Smooth muscle cell (in vitro differentiated cells): ENCODE results near the gene PTPRN2. TPM values are rescaled to one million over a fixed set of nuclear protein-coding genes. Genes with fewer than 3 reads are reported as not detected.

Source experiments
- DNase-seq: peaks from one replicate; lab custom pipeline; 2025; ENCODE audit not compliant: unreplicated experiment; lab: John Stamatoyannopoulos, UW
- H2AFZ ChIP-seq: fragments of 200-600 bp; sonication (generic); 2 replicates; pipeline ENCODE4 v1.6.0; 2016; ENCODE audit warnings: antibody characterized with exemption, low read depth, mild to moderate bottlenecking
- H3F3A ChIP-seq: fragments of 200-600 bp; sonication (generic); 2 replicates; pipeline ENCODE4 v1.6.0; 2017; ENCODE audit warnings: antibody characterized with exemption, low read depth
- H3K27ac ChIP-seq: fragments of 200-600 bp; sonication (generic); 2 replicates; pipeline ENCODE4 v1.5.1; 2016; ENCODE audit warnings: low read depth, mild to moderate bottlenecking
- H3K27me3 ChIP-seq: fragments of 200-600 bp; sonication (generic); 2 replicates; pipeline ENCODE4 v1.6.1; 2016; ENCODE audit warnings: low read depth, mild to moderate bottlenecking
- H3K36me3 ChIP-seq: fragments of 200-600 bp; sonication (generic); 2 replicates; pipeline ENCODE4 v1.5.1; 2016; ENCODE audit warnings: low read depth
- H3K4me1 ChIP-seq: fragments of 200-600 bp; sonication (generic); 2 replicates; pipeline ENCODE4 v1.5.1; 2016; ENCODE audit warnings: low read depth
- H3K4me2 ChIP-seq: fragments of 200-600 bp; sonication (generic); 2 replicates; pipeline ENCODE4 v1.6.0; 2016; ENCODE audit warnings: mild to moderate bottlenecking
- H3K4me3 ChIP-seq: fragments of 200-600 bp; sonication (generic); 2 replicates; pipeline ENCODE4 v1.5.1; 2016; ENCODE audit warnings: mild to moderate bottlenecking
- H3K79me2 ChIP-seq: fragments of 200-600 bp; sonication (generic); 2 replicates; pipeline ENCODE4 v1.6.0; 2016; ENCODE audit warnings: low read depth, mild to moderate bottlenecking
- H3K9ac ChIP-seq: fragments of 200-600 bp; sonication (generic); 2 replicates; pipeline ENCODE4 v1.6.0; 2016; ENCODE audit warnings: low read depth
- H3K9me3 ChIP-seq: fragments of 200-600 bp; sonication (generic); replicated peaks from 2 replicates; pipeline ENCODE4 v1.5.1; 2016; ENCODE audit warnings: low read depth
- H4K20me1 ChIP-seq: fragments of 200-600 bp; sonication (generic); 2 replicates; pipeline ENCODE4 v1.6.0; 2016; ENCODE audit warnings: low read depth
- CTCF ChIP-seq: fragments of 200-600 bp; sonication (generic); IDR thresholded peaks from 2 replicates; pipeline ENCODE4 v1.5.1; 2017; ENCODE audit warnings: borderline replicate concordance, mild to moderate bottlenecking, antibody characterized with exemption; ENCODE audit not compliant: insufficient read depth, poor library complexity, severe bottlenecking
- WGBS: methylation state at CpG from one replicate; pipeline ENCODE4 v1.1.7; 2016; ENCODE audit warnings: low lambda C conversion rate; 5-methylcytosine and 5-hydroxymethylcytosine counted together
- polyA plus RNA-seq: library from polyadenylated mRNA; unstranded; fragments of >200 nt; fragmentation: Nextera tagmentation; extraction: Ambion mirVana; gene quantifications from 2 replicates; pipeline ENCODE4 v1.2.1, GENCODE V29; 2016
- total RNA-seq: library from RNA; depleted of rRNA; stranded (reverse); fragments of >200 nt; gene quantifications from 2 replicates; pipeline ENCODE4 v1.2.3, GENCODE V29; 2014

The PTPRN2 gene
- total and polyA plus RNA-seq, 2 experiments from 2014 or later = 0.09 to 0.87 TPM

GRCh38 chr7:157604661-157605381 lies 982.8 kb downstream of the PTPRN2 start:
- H3K27ac ChIP-seq = no peak overlapping the region
- H3K79me2 ChIP-seq = no peaks in the 10 kb centered on the region
- TF ChIP-seq CTCF = no peak
- no peak overlapping the region for H3K4me2 ChIP-seq
- H3K36me3 ChIP-seq = no peaks in the 10 kb centered on the region
- no peaks in the 10 kb centered on the region for H4K20me1 ChIP-seq
- no peak overlapping the region for H3K4me3 ChIP-seq
- no peaks in the 10 kb centered on the region for H3K4me1 ChIP-seq
- H2AFZ ChIP-seq = no peak overlapping the region
- no peaks in the 10 kb centered on the region for H3F3A ChIP-seq
- H3K9me3 ChIP-seq = no peaks in the 10 kb centered on the region
- no peak overlapping the region for H3K9ac ChIP-seq
- 93% methylated on average over 21 of the region's 21 CpGs for WGBS
- no peak for DNase-seq
- H3K27me3 ChIP-seq = peaks cover 5% of the 10 kb centered on the region

GRCh38 chr7:157603716-157604115 lies 983.9 kb downstream of the PTPRN2 start:
- Histone ChIP-seq H3K27ac (no peak overlapping the region), H4K20me1 (no peaks in the 10 kb centered on the region), H3K4me1 (no peaks in the 10 kb centered on the region), H2AFZ (no peak overlapping the region), H3K79me2 (no peaks in the 10 kb centered on the region), H3F3A (no peaks in the 10 kb centered on the region), H3K9ac (no peak overlapping the region), H3K4me3 (no peak overlapping the region), H3K9me3 (no peaks in the 10 kb centered on the region), H3K36me3 (no peaks in the 10 kb centered on the region), H3K27me3 (peaks cover 5% of the 10 kb centered on the region), H3K4me2 (no peak overlapping the region)
- 92% methylated on average over 20 of the region's 21 CpGs for WGBS
- DNase-seq = no peak
- TF ChIP-seq CTCF = no peak

GRCh38 chr7:157603005-157603404 lies 984.6 kb downstream of the PTPRN2 start:
- TF ChIP-seq CTCF = no peak
- H3K79me2 ChIP-seq = no peaks in the 10 kb centered on the region
- H2AFZ ChIP-seq = no peak overlapping the region
- 89% methylated on average over 9 of the region's 9 CpGs for WGBS
- no peak overlapping the region for H3K9ac ChIP-seq
- no peaks in the 10 kb centered on the region for H3F3A ChIP-seq
- H4K20me1 ChIP-seq = no peaks in the 10 kb centered on the region
- no peaks in the 10 kb centered on the region for H3K36me3 ChIP-seq
- H3K4me2 ChIP-seq = no peak overlapping the region
- peaks cover 5% of the 10 kb centered on the region for H3K27me3 ChIP-seq
- no peak overlapping the region for H3K4me3 ChIP-seq
- no peaks in the 10 kb centered on the region for H3K9me3 ChIP-seq
- no peak for DNase-seq
- H3K27ac ChIP-seq = no peak overlapping the region
- H3K4me1 ChIP-seq = no peaks in the 10 kb centered on the region

GRCh38 chr7:157602581-157602980 lies 985.0 kb downstream of the PTPRN2 start:
- Histone ChIP-seq H3K4me2 (no peak overlapping the region), H3K9ac (no peak overlapping the region), H4K20me1 (no peaks in the 10 kb centered on the region), H2AFZ (no peak overlapping the region), H3K36me3 (no peaks in the 10 kb centered on the region), H3K79me2 (no peaks in the 10 kb centered on the region), H3F3A (no peaks in the 10 kb centered on the region), H3K4me1 (no peaks in the 10 kb centered on the region), H3K9me3 (no peaks in the 10 kb centered on the region), H3K27ac (no peak overlapping the region), H3K4me3 (no peak overlapping the region), H3K27me3 (peaks cover 5% of the 10 kb centered on the region)
- no peak for DNase-seq
- TF ChIP-seq CTCF = no peak
- WGBS = 92% methylated on average over 14 of the region's 14 CpGs
